NOMO-1 (cell line): ENCODE data around the gene RETREG1.
"Not testable (repeated sequence)": the region's sequence is repeated elsewhere in the genome, so short reads cannot be mapped to it uniquely, and the experiment has no call there.

ENCODE experiments used
- DNase-seq, 2 experiments: peaks; one replicate each; lab custom pipeline; 2025; ENCODE audit not compliant: unreplicated experiment in 2 of 2; lab: John Stamatoyannopoulos, UW

The RETREG1 gene

GRCh38 chr5:16617274-16617968 is 624 bp upstream of the RETREG1 start:
- DNase-seq: peak in 1 of 2 experiments; percentile 30

- no peak for DNase-seq
Measured at GRCh38 chr5:16615741-16616535, 859 bp downstream of the RETREG1 start.

- no peak for DNase-seq
Measured at GRCh38 chr5:16612007-16612406, 4.8 kb downstream of the RETREG1 start.

DNA sequence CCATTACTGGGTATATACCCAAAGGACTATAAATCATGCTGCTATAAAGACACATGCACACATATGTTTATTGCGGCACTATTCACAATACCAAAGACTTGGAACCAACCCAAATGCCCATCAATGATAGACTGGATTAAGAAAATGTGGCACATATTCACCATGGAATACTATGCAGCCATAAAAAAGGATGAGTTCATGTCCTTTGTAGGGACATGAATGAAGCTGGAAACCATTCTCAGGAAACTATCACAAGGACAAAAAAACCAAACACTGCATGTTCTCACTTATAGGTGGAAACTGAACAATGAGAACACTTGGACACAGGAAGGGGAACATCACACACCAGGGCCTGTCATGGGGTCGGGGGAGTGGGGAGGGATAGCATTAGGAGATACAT is 5.9 kb downstream of the RETREG1 start:
- not testable (repeated sequence) for DNase-seq

- no peak for DNase-seq
Measured at GRCh38 chr5:16609412-16609811, 7.4 kb downstream of the RETREG1 start.

GRCh38 chr5:16606628-16607027 is 10.2 kb downstream of the RETREG1 start:
- DNase-seq: no peak

DNA sequence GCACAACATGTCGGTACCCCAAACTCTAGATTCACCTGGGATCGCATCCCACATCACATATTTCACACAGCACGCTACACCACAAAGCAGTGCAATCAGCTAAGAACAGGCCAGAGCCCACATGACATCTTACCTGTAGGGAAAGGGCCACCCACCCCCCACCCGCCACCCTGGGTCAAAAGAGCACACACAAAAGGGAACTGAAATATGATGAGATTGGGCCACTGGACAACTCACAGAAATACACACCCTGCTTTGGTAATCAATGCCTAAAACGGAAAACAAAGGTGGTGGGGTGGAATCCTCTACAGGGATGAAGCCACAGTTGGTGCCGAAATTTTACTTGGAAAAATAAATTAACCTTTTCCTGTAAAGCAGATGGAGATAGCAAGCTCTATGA is 13.1 kb downstream of the RETREG1 start:
- no peak for DNase-seq

GRCh38 chr5:16603295-16603694 is 13.5 kb downstream of the RETREG1 start:
- DNase-seq: peak in 1 of 2 experiments; percentile 16

GRCh38 chr5:16602182-16602581 is 14.6 kb downstream of the RETREG1 start:
- DNase-seq: no peak

GRCh38 chr5:16600946-16601345 is 15.9 kb downstream of the RETREG1 start:
- peak; percentile 9 to 49 for DNase-seq

- peak; percentile 30 to 55 for DNase-seq
Measured at GRCh38 chr5:16600397-16600796, 16.4 kb downstream of the RETREG1 start.

- no peak for DNase-seq
Measured at GRCh38 chr5:16597946-16598694, 18.7 kb downstream of the RETREG1 start.

DNA sequence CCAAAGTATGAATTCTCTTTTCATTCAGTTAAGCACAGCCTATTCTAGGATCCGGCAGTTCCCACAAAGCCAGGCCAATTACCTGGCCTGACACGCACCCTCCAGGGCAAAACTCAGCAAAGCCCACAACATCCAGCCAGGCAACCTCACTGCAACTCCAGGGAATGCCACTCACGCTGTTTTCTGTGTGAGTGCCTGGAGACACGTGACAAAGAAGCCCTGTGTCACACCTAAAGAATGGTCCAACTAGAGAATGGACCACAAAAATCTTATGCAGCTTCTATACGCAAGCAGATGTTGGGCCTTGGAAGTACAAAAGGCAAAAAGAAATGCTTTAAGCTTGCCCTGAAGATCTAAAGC is 20.2 kb downstream of the RETREG1 start:
- DNase-seq: no peak

GRCh38 chr5:16595881-16596580 is 20.8 kb downstream of the RETREG1 start:
- DNase-seq: no peak

DNA sequence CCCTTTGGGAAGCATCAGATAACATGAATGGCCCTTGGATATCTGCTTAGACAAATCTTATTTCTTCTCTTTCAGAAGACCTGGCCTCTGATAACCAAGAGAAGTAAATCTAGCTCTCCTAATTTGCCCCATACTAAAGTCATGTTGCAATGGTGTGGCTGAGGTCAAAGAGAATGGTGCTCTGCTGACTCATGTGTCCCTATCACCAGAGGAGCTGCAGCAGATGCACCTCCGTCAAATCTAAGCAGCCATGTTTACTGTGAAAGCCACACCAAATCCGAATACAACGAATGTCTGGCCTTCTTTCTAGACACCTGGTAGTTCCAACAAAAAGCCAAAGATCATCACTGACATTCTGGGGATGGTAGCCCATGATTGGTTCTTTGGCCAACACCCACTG is 23.2 kb downstream of the RETREG1 start:
- DNase-seq: peak in 1 of 2 experiments; percentile 54

GRCh38 chr5:16593013-16593412 is 23.8 kb downstream of the RETREG1 start:
- no peak for DNase-seq

- DNase-seq: no peak
Measured at GRCh38 chr5:16592255-16592654, 24.5 kb downstream of the RETREG1 start.

DNA sequence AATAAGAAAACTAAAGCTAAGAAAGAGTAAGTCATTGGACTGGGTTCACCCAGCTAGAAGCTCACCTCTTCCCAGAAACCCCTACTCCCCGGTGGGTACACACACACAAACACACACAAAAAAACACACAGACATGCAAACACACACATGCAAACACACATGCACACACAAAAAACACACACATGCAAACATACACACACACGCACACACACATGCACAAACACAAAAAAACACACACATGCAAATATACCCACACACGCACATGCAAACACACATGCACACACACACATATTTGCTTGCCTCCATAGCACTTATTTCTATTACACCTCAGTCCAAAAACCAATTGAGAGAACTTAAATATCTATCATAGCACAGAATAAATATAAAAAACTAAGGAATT is 26.1 kb downstream of the RETREG1 start:
- no peak for DNase-seq

- no peak for DNase-seq
Measured at GRCh38 chr5:16589658-16590057, 27.1 kb downstream of the RETREG1 start.

DNA sequence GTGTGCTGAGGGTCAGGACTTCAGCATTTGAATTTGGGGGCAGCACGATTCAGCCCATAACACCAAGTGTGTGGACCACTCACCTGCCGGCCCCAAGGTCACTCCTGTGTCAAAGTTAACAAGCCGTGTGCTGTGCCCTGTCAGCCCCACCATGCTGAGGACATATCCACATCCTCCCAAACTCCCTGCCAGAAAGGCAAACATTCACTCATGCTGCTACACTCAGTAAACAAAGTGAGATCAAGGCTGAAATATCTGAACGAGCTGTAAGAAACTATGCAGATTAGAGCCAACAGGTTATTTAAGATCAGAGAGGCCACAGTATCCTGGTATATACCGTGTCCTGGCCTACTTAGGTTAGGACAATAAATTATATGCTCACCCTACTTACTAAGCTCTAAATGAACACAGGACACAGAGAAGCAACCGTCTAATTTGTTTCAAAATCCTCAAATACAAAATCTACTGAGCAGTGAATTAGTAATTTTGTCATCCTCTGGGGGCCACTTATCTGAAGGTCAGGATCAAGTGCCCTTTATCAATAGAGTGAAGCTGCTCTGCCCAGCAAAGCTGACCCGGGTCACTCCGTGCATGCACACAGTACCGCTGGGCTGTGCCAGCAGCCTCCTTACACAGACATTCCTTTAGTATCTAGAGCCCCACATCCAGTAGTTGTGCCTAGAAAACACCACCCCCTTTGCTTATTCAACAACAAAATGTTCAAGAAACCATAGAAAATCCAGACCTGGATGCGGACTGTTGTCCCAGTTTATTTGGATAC is 28.2 kb downstream of the RETREG1 start:
- DNase-seq: no peak
